Measurements from ENCODE around the gene MRAS.

DNA sequence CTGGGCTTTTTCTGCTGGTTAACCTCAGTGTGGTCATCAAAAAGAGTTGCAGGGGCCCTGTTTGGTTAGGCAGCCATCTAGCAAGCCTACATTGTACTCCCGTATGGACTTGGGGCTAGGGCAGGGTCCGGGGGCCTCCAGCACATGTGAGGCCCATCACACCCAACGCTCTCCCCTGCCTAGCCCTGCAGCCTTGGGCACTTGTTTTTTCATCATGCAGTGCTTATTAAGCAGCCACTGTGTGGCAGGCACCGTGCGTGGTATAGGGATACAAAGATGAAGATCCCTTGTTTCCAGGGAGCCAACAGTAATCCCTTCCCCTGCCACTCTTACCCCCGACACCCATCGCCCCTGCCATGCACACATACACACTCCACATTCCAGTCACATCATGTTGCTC, 14.2 kb downstream of the MRAS start:
- TF ChIP-seq, protein P1, sequence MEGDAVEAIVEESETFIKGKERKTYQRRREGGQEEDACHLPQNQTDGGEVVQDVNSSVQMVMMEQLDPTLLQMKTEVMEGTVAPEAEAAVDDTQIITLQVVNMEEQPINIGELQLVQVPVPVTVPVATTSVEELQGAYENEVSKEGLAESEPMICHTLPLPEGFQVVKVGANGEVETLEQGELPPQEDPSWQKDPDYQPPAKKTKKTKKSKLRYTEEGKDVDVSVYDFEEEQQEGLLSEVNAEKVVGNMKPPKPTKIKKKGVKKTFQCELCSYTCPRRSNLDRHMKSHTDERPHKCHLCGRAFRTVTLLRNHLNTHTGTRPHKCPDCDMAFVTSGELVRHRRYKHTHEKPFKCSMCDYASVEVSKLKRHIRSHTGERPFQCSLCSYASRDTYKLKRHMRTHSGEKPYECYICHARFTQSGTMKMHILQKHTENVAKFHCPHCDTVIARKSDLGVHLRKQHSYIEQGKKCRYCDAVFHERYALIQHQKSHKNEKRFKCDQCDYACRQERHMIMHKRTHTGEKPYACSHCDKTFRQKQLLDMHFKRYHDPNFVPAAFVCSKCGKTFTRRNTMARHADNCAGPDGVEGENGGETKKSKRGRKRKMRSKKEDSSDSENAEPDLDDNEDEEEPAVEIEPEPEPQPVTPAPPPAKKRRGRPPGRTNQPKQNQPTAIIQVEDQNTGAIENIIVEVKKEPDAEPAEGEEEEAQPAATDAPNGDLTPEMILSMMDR (conservative IDR thresholded peaks at IDR 0.05) = no peak
- TF ChIP-seq EZH2 (IDR thresholded peaks at IDR 0.05; ENCODE audit: low read depth) = no peak
